H1 (cell line): ENCODE data around the gene MORN4. TPM values are rescaled to one million over a fixed set of nuclear protein-coding genes. Genes with fewer than 3 reads are reported as not detected.

ENCODE experiments used
- CTCF ChIA-PET: fragments of 300-600 bp; sonication (Branson Sonifier 250); formaldehyde crosslinking; loops from one replicate; lab custom pipeline; 2021; ENCODE audit not compliant: partially characterized antibody; lab: Charles Lee
- POLR2A ChIA-PET: fragments of 300-600 bp; sonication (Branson Sonifier 250); formaldehyde crosslinking; loops from one replicate; lab custom pipeline; 2021; ENCODE audit warnings: inconsistent platforms; ENCODE audit not compliant: partially characterized antibody; lab: Charles Lee
- DNase-seq, 2 experiments: peaks; one replicate each; pipeline versions ENCODE4 v3.0.0 to v3.0.0-alpha.2; 2010 to 2022; ENCODE audit warnings: low spot score in 2 of 2, low read depth in 1 of 2, mixed read lengths in 1 of 2
- FAIRE-seq: peaks from 2 replicates; lab custom pipeline; 2011; peaks lifted over from hg19 to GRCh38; lab: Jason Lieb, UNC
- H2AFZ ChIP-seq: 2 replicates; pipeline ENCODE4 v1.8.1; 2012; ENCODE audit warnings: low read length, inconsistent platforms
- H2AK5ac ChIP-seq: 2 replicates; pipeline ENCODE4 v1.6.1; 2013; ENCODE audit warnings: low read depth, low read length
- H2BK120ac ChIP-seq: replicated peaks from 2 replicates; pipeline ENCODE3; 2013; ENCODE audit warnings: low read depth, low read length, inconsistent platforms
- H2BK12ac ChIP-seq: 2 replicates; pipeline ENCODE4 v1.6.1; 2013; ENCODE audit warnings: low read depth, low read length
- H2BK15ac ChIP-seq: 2 replicates; pipeline ENCODE4 v1.6.1; 2013; ENCODE audit warnings: low read length
- H2BK20ac ChIP-seq: 2 replicates; pipeline ENCODE4 v1.6.1; 2013; ENCODE audit warnings: low read length
- H2BK5ac ChIP-seq: 2 replicates; pipeline ENCODE4 v1.6.1; 2013; ENCODE audit warnings: low read depth, low read length
- H3K14ac ChIP-seq: 2 replicates; pipeline ENCODE4 v1.6.1; 2013; ENCODE audit warnings: inconsistent platforms; ENCODE audit not compliant: insufficient read length
- H3K18ac ChIP-seq: 2 replicates; pipeline ENCODE4 v1.6.1; 2013; ENCODE audit warnings: low read length; ENCODE audit errors: extremely low read depth
- H3K23ac ChIP-seq: 2 replicates; pipeline ENCODE4 v1.6.1; 2013; ENCODE audit warnings: inconsistent platforms; ENCODE audit not compliant: insufficient read length
- H3K23me2 ChIP-seq: 2 replicates; pipeline ENCODE4 v1.6.1; 2013; ENCODE audit warnings: low read depth, low read length
- H3K27ac ChIP-seq: 2 replicates; pipeline ENCODE4 v1.6.1; 2011; ENCODE audit warnings: low read depth, low read length, inconsistent platforms
- H3K27me3 ChIP-seq, 4 experiments: replicated peaks in 1 of 4; 1 replicate in 1 of 4; 2 replicates in 3 of 4; pipeline versions ENCODE4 v1.6.1 to v1.8.1; 2011 to 2013; ENCODE audit warnings: low read length in 3 of 4, mild to moderate bottlenecking in 3 of 4, inconsistent platforms in 2 of 4, mixed read lengths in 2 of 4, moderate library complexity in 1 of 4; ENCODE audit not compliant: control insufficient read depth in 3 of 4, insufficient read depth in 3 of 4; ENCODE audit errors: extremely low read depth in 1 of 4
- H3K36me3 ChIP-seq, 4 experiments: 2 replicates each; pipeline versions ENCODE4 v1.6.1 to v1.8.1; 2011 to 2013; ENCODE audit warnings: mild to moderate bottlenecking in 4 of 4, low read length in 3 of 4, moderate library complexity in 2 of 4, control low read depth in 1 of 4, inconsistent platforms in 1 of 4; ENCODE audit not compliant: insufficient read depth in 4 of 4, control insufficient read depth in 2 of 4
- H3K4ac ChIP-seq: replicated peaks from 2 replicates; pipeline ENCODE3; 2013; ENCODE audit warnings: low read length, low read depth, mixed read lengths, inconsistent platforms; ENCODE audit not compliant: insufficient read length
- H3K4me1 ChIP-seq, 4 experiments: replicated peaks in 1 of 4; 1 replicate in 1 of 4; 2 replicates in 3 of 4; pipeline versions ENCODE4 v1.6.1 to v1.8.1; 2011 to 2013; ENCODE audit warnings: low read length in 3 of 4, inconsistent platforms in 2 of 4, mixed read lengths in 1 of 4; ENCODE audit not compliant: insufficient read depth in 4 of 4, control insufficient read depth in 3 of 4
- H3K4me2 ChIP-seq, 2 experiments: 2 replicates each; pipeline versions ENCODE4 v1.6.1 to v1.8.1; 2011 to 2013; ENCODE audit warnings: low read depth in 2 of 2, low read length in 2 of 2, control low read depth in 1 of 2, inconsistent platforms in 1 of 2, mild to moderate bottlenecking in 1 of 2; ENCODE audit not compliant: insufficient read depth in 1 of 2
- H3K4me3 ChIP-seq, 4 experiments: fragments of 200-600, 300-600 bp in 1 of 4; sonication (generic), shearing (Covaris generic), sonication (Bioruptor Twin) in 1 of 4; 2 replicates each; pipeline versions ENCODE4 v1.5.1 to v1.8.1; 2011 to 2016; ENCODE audit warnings: low read length in 4 of 4, low read depth in 3 of 4, control low read depth in 2 of 4, inconsistent platforms in 2 of 4, mild to moderate bottlenecking in 2 of 4, mixed read lengths in 1 of 4, moderate library complexity in 1 of 4; ENCODE audit not compliant: insufficient read depth in 2 of 4; ENCODE audit errors: extremely low read depth in 1 of 4
- H3K56ac ChIP-seq: replicated peaks from 2 replicates; pipeline ENCODE3; 2013; ENCODE audit warnings: low read depth, mild to moderate bottlenecking, mixed read lengths, low read length, inconsistent platforms; ENCODE audit not compliant: insufficient read length
- H3K79me1 ChIP-seq: 2 replicates; pipeline ENCODE4 v1.6.1; 2013; ENCODE audit warnings: low read depth, low read length, control low read depth
- H3K79me2 ChIP-seq, 2 experiments: 2 replicates each; pipeline versions ENCODE4 v1.6.1 to v1.8.1; 2012 to 2013; ENCODE audit warnings: low read length in 2 of 2, mild to moderate bottlenecking in 2 of 2, inconsistent platforms in 1 of 2; ENCODE audit not compliant: insufficient read depth in 2 of 2, control insufficient read depth in 1 of 2
- H3K9ac ChIP-seq, 4 experiments: replicated peaks in 1 of 4; 1 replicate in 1 of 4; 2 replicates in 3 of 4; pipeline versions ENCODE4 v1.6.1 to v1.8.1; 2011 to 2013; ENCODE audit warnings: low read depth in 3 of 4, low read length in 3 of 4, control low read depth in 2 of 4, mild to moderate bottlenecking in 2 of 4, moderate library complexity in 2 of 4, inconsistent platforms in 1 of 4; ENCODE audit errors: extremely low read depth in 1 of 4
- H3K9me3 ChIP-seq, 2 experiments: 2 replicates each; pipeline versions ENCODE4 v1.6.1 to v1.8.1; 2012 to 2013; ENCODE audit warnings: mild to moderate bottlenecking in 2 of 2, moderate library complexity in 2 of 2, control low read depth in 1 of 2, inconsistent platforms in 1 of 2, low read depth in 1 of 2, low read length in 1 of 2, mixed read lengths in 1 of 2; ENCODE audit not compliant: insufficient read depth in 2 of 2
- H4K20me1 ChIP-seq, 2 experiments: replicated peaks in 1 of 2; 2 replicates each; pipeline versions ENCODE3 to v1.8.1; 2011 to 2013; ENCODE audit warnings: inconsistent platforms in 2 of 2, low read length in 2 of 2, mild to moderate bottlenecking in 1 of 2; ENCODE audit not compliant: insufficient read depth in 2 of 2, control insufficient read depth in 1 of 2
- H4K5ac ChIP-seq: 2 replicates; pipeline ENCODE4 v1.6.1; 2013; ENCODE audit warnings: low read length, low read depth, mixed read lengths, inconsistent platforms; ENCODE audit not compliant: insufficient read length
- H4K8ac ChIP-seq: 2 replicates; pipeline ENCODE4 v1.8.0; 2013; ENCODE audit warnings: mild to moderate bottlenecking, moderate library complexity, low read length, inconsistent platforms; ENCODE audit not compliant: insufficient read depth; ENCODE audit errors: extremely low read depth
- H4K91ac ChIP-seq: replicated peaks from 2 replicates; pipeline ENCODE3; 2013; ENCODE audit warnings: low read length, mixed read lengths, inconsistent platforms; ENCODE audit not compliant: insufficient read length
- ATF3 ChIP-seq: IDR thresholded peaks from 2 replicates; pipeline ENCODE4 v1.6.1; 2011; ENCODE audit warnings: low read depth, mild to moderate bottlenecking, low read length; ENCODE audit not compliant: insufficient read depth
- BRCA1 ChIP-seq: IDR thresholded peaks from 2 replicates; pipeline ENCODE4 v1.6.1; 2012; ENCODE audit warnings: low read depth, low read length, improper control_type of control experiment
- CHD2 ChIP-seq: IDR thresholded peaks from 2 replicates; pipeline ENCODE4 v1.6.1; 2012; ENCODE audit warnings: low read length, improper control_type of control experiment
- CREB1 ChIP-seq: IDR thresholded peaks from 2 replicates; pipeline ENCODE4 v1.6.1; 2012; ENCODE audit warnings: inconsistent platforms
- JUN ChIP-seq: IDR thresholded peaks from 2 replicates; pipeline ENCODE4 v1.6.1; 2011; ENCODE audit warnings: low read depth, mild to moderate bottlenecking, improper control_type of control experiment, low read length
- JUND ChIP-seq: IDR thresholded peaks from 2 replicates; pipeline ENCODE4 v1.6.1; 2011; ENCODE audit warnings: mild to moderate bottlenecking, improper control_type of control experiment, low read length
- MAFK ChIP-seq: IDR thresholded peaks from 2 replicates; pipeline ENCODE4 v1.6.1; 2012; ENCODE audit warnings: low read depth, mild to moderate bottlenecking, improper control_type of control experiment, low read length
- POLR2A ChIP-seq, 2 experiments: IDR thresholded peaks; 1 replicate in 1 of 2; 2 replicates in 1 of 2; pipeline ENCODE4 v1.6.1; 2011; ENCODE audit warnings: low read depth in 2 of 2, low read length in 2 of 2, mild to moderate bottlenecking in 2 of 2; ENCODE audit errors: control extremely low read depth in 1 of 2
- RBBP5 ChIP-seq: IDR thresholded peaks from 2 replicates; pipeline ENCODE4 v1.7.1; 2012; ENCODE audit warnings: low read depth, mild to moderate bottlenecking, inconsistent platforms, low read length, moderate library complexity, borderline replicate concordance
- SAP30 ChIP-seq: fragments of 300-600 bp; sonication (generic); IDR thresholded peaks from 2 replicates; pipeline ENCODE4 v1.7.1; 2012; ENCODE audit warnings: low read length, moderate library complexity, mild to moderate bottlenecking, inconsistent platforms; ENCODE audit not compliant: insufficient read depth, insufficient replicate concordance
- SIX5 ChIP-seq: IDR thresholded peaks from 2 replicates; pipeline ENCODE4 v1.6.1; 2011; ENCODE audit warnings: mild to moderate bottlenecking, low read depth, low read length
- TEAD4 ChIP-seq: IDR thresholded peaks from 2 replicates; pipeline ENCODE4 v1.6.1; 2012; ENCODE audit warnings: low read depth, low read length, inconsistent platforms, mixed read lengths
- USF2 ChIP-seq: IDR thresholded peaks from 2 replicates; pipeline ENCODE4 v1.6.1; 2011; ENCODE audit warnings: low read length, improper control_type of control experiment
- WGBS, 2 experiments: shearing (Covaris generic) in 1 of 2; methylation state at CpG; one replicate each; pipeline versions ENCODE4 v1.1.6 to v1.1.7; 2013 to 2015; ENCODE audit warnings: low lambda C conversion rate in 2 of 2, mixed read lengths in 2 of 2, inconsistent platforms in 1 of 2, low coverage in 1 of 2, missing lambda C conversion rate in 1 of 2; ENCODE audit not compliant: insufficient replicate concordance in 2 of 2, insufficient coverage in 1 of 2, insufficient read length in 1 of 2; ENCODE audit errors: extremely low coverage in 1 of 2, missing lambda C conversion rate in 1 of 2; 5-methylcytosine and 5-hydroxymethylcytosine counted together
- polyA plus RNA-seq, 7 experiments: library from polyadenylated mRNA; depleted of rRNA in 3 of 7; stranded (reverse) in 5 of 7; unstranded in 2 of 7; fragments of >200 nt in 5 of 7; fragments of 200-250 nt in 2 of 7; gene quantifications; 1 replicate in 5 of 7; 2 replicates in 1 of 7; 4 replicates in 1 of 7; pipeline versions ENCODE4 v1.2.1 to v1.2.3, GENCODE V29; 2011 to 2013; ENCODE audit warnings: missing spikeins in 2 of 7, mixed read lengths in 2 of 7
- total RNA-seq: library from RNA; stranded (reverse); fragmentation: NEBNext Ultra II Directional; extraction: Animal tissue kit (Norgen Biotek cat#: 25700); gene quantifications from 2 replicates; pipeline ENCODE4 v1.2.1, GENCODE V29; 2021

MORN4 gene
- total and polyA plus RNA-seq, 2 of the 8 experiments (the other 6 are each of a cell fraction or from before 2014, with no cell fraction given) = 13.6 to 22.0 TPM

GRCh38 chr10:97582169-97582568, 51.1 kb downstream of the MORN4 start:
- CTCF ChIA-PET = interaction anchor here (1.0 to 9.5 kb wide), 4 partner anchors 9 to 118 kb away, joined by 3 to 108 read pairs (median 4); partner anchors contain the start of gene ANKRD2
- Histone ChIP-seq H3K36me3 (no peaks in the 10 kb centered on the region), H3K18ac (no peak overlapping the region), H3K4me1 (peaks cover 0 to 6% (median 2%) of the 10 kb centered on the region in 4 experiments; a peak in 2 of 7 replicates), H3K56ac (no peak overlapping the region), H4K20me1 (no peaks in the 10 kb centered on the region), H3K27me3 (no peaks in the 10 kb centered on the region; a peak in 1 of 7 replicates), H2BK12ac (no peak overlapping the region), H4K5ac (no peak overlapping the region), H3K79me2 (no peaks in the 10 kb centered on the region), H2BK20ac (no peak overlapping the region), H3K9me3 (no peaks in the 10 kb centered on the region), H4K91ac (no peak overlapping the region), H3K4me3 (no peak overlapping the region), H3K27ac (no peak overlapping the region), H2BK5ac (no peak overlapping the region), H2BK15ac (no peak overlapping the region), H3K79me1 (no peaks in the 10 kb centered on the region), H4K8ac (no peak overlapping the region), H2AK5ac (no peak overlapping the region), H3K14ac (no peak overlapping the region), H3K4ac (no peak overlapping the region), H2AFZ (no peak overlapping the region), H3K9ac (no peak overlapping the region), H3K4me2 (no peak overlapping the region), H3K23ac (no peak overlapping the region), H3K23me2 (no peaks in the 10 kb centered on the region), H2BK120ac (no peak overlapping the region)
- no peak for FAIRE-seq
- POLR2A ChIA-PET = interaction anchor here (1.7 kb wide), 1 partner anchor 10 kb away, joined by 8 read pairs; the partner anchor contains the start of gene ANKRD2
- no peak for DNase-seq
- WGBS, 2 experiments = 98% methylated on average over 8 of the region's 8 CpGs; no CpG with 5 or more reads in 1 of the 2 experiments
- TF ChIP-seq TEAD4 (no peak), POLR2A (IDR thresholded peaks at IDR 0.05; ENCODE audit: control extremely low read depth in 1 of 2, low read depth in 2 of 2, low read length in 2 of 2) (no peak), CHD2 (no peak), BRCA1 (no peak), SIX5 (no peak), MAFK (no peak), SAP30 (no peak), JUND (no peak), ATF3 (no peak), RBBP5 (no peak), JUN (no peak), USF2 (no peak), CREB1 (no peak)
